ENCODE data around the gene AXDND1.

AXDND1 gene

GRCh38 chr1:179340918-179341317 is 24.9 kb upstream of the AXDND1 start:
- Histone ChIP-seq H3K36me3 (ENCODE audit: insufficient read depth, low read length) (peaks cover 61% of the 10 kb centered on the region), H4K20me1 (ENCODE audit: insufficient read depth, low read length) (no peaks in the 10 kb centered on the region), H3K9me3 (ENCODE audit: insufficient read depth, low read length, severe bottlenecking) (no peaks in the 10 kb centered on the region), H3K27me3 (ENCODE audit: insufficient read depth, low read length, poor library complexity) (no peaks in the 10 kb centered on the region), H2AFZ (ENCODE audit: low read depth, low read length) (no peak overlapping the region), H3K27ac (ENCODE audit: low read length) (no peak overlapping the region), H3K4me3 (ENCODE audit: low read depth in 1 of 2, low read length in 2 of 2) (no peak overlapping the region), H3K9ac (ENCODE audit: low read depth, low read length) (no peak overlapping the region), H3K4me2 (ENCODE audit: insufficient read depth, low read length) (no peak overlapping the region), H3K79me2 (ENCODE audit: insufficient read depth, low read length) (no peaks in the 10 kb centered on the region), H3K4me1 (ENCODE audit: insufficient read depth, low read length) (no peaks in the 10 kb centered on the region)
- TF ChIP-seq, protein P1, sequence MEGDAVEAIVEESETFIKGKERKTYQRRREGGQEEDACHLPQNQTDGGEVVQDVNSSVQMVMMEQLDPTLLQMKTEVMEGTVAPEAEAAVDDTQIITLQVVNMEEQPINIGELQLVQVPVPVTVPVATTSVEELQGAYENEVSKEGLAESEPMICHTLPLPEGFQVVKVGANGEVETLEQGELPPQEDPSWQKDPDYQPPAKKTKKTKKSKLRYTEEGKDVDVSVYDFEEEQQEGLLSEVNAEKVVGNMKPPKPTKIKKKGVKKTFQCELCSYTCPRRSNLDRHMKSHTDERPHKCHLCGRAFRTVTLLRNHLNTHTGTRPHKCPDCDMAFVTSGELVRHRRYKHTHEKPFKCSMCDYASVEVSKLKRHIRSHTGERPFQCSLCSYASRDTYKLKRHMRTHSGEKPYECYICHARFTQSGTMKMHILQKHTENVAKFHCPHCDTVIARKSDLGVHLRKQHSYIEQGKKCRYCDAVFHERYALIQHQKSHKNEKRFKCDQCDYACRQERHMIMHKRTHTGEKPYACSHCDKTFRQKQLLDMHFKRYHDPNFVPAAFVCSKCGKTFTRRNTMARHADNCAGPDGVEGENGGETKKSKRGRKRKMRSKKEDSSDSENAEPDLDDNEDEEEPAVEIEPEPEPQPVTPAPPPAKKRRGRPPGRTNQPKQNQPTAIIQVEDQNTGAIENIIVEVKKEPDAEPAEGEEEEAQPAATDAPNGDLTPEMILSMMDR (IDR thresholded peaks at IDR 0.05; ENCODE audit: borderline replicate concordance, extremely low read depth, low read length, poor library complexity, severe bottlenecking): no peak
- TF ChIP-seq EZH2 (IDR thresholded peaks at IDR 0.05; ENCODE audit: borderline replicate concordance, low read depth, low read length, severe bottlenecking): no peak
- ATAC-seq (ENCODE audit: insufficient read depth, low read depth): no peak
- no peak for DNase-seq

DNA sequence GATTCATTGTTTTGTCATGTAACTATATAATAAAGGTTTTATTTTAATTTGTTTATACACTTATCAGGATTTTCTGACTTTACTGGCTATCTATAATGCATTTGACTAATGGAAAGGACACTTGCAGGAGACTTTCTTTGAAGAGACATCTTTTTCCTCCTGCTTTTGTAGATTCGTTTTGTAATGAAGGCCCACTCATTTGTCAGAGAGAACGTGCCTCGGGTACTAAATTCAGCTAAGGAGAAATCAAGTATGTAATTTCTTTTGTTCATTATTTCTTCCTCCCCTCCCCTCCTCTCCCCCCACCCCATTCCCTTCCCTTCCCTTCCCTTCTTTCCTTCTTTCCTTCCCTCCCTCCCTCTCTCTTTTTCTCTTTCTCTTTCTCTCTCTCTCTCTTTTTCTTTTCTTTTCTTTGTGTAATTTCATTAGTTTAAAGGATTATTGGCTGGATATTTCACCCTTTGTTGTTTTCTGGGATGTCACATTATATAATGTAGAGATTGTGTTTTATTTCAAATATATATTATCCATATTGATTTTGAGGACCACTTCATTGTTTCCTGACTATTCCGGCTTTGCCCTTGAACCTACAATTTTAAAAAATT is 23.7 kb upstream of the AXDND1 start:
- DNase-seq: no peak
- H3K4me2 ChIP-seq (ENCODE audit: insufficient read depth, low read length): no peak overlapping the region
- TF ChIP-seq EZH2 (IDR thresholded peaks at IDR 0.05; ENCODE audit: borderline replicate concordance, low read depth, low read length, severe bottlenecking): no peak
- TF ChIP-seq, protein P1 (IDR thresholded peaks at IDR 0.05; ENCODE audit: borderline replicate concordance, extremely low read depth, low read length, poor library complexity, severe bottlenecking): no peak
- H3K27ac ChIP-seq (ENCODE audit: low read length): no peak overlapping the region
- no peaks in the 10 kb centered on the region for H3K9me3 ChIP-seq (ENCODE audit: insufficient read depth, low read length, severe bottlenecking)
- H3K9ac ChIP-seq (ENCODE audit: low read depth, low read length): no peak overlapping the region
- no peaks in the 10 kb centered on the region for H4K20me1 ChIP-seq (ENCODE audit: insufficient read depth, low read length)
- no peak overlapping the region for H2AFZ ChIP-seq (ENCODE audit: low read depth, low read length)
- no peaks in the 10 kb centered on the region for H3K4me1 ChIP-seq (ENCODE audit: insufficient read depth, low read length)
- no peaks in the 10 kb centered on the region for H3K79me2 ChIP-seq (ENCODE audit: insufficient read depth, low read length)
- H3K27me3 ChIP-seq (ENCODE audit: insufficient read depth, low read length, poor library complexity): no peaks in the 10 kb centered on the region
- ATAC-seq (ENCODE audit: insufficient read depth, low read depth): no peak
- H3K4me3 ChIP-seq (ENCODE audit: low read depth in 1 of 2, low read length in 2 of 2): no peak overlapping the region
- peaks cover 65% of the 10 kb centered on the region for H3K36me3 ChIP-seq (ENCODE audit: insufficient read depth, low read length)

- no peaks in the 10 kb centered on the region for H3K27me3 ChIP-seq (ENCODE audit: insufficient read depth, low read length, poor library complexity)
- no peaks in the 10 kb centered on the region for H3K9me3 ChIP-seq (ENCODE audit: insufficient read depth, low read length, severe bottlenecking)
- no peak overlapping the region for H3K27ac ChIP-seq (ENCODE audit: low read length)
- H3K79me2 ChIP-seq (ENCODE audit: insufficient read depth, low read length): no peaks in the 10 kb centered on the region
- H4K20me1 ChIP-seq (ENCODE audit: insufficient read depth, low read length): no peaks in the 10 kb centered on the region
- no peak for DNase-seq
- no peak overlapping the region for H3K4me2 ChIP-seq (ENCODE audit: insufficient read depth, low read length)
- peaks cover 67% of the 10 kb centered on the region for H3K36me3 ChIP-seq (ENCODE audit: insufficient read depth, low read length)
- ATAC-seq (ENCODE audit: insufficient read depth, low read depth): no peak
- no peak overlapping the region for H2AFZ ChIP-seq (ENCODE audit: low read depth, low read length)
- H3K4me3 ChIP-seq (ENCODE audit: low read depth in 1 of 2, low read length in 2 of 2): no peak overlapping the region
- no peak overlapping the region for H3K9ac ChIP-seq (ENCODE audit: low read depth, low read length)
- H3K4me1 ChIP-seq (ENCODE audit: insufficient read depth, low read length): no peaks in the 10 kb centered on the region
- no peak for TF ChIP-seq EZH2 (IDR thresholded peaks at IDR 0.05; ENCODE audit: borderline replicate concordance, low read depth, low read length, severe bottlenecking)
- TF ChIP-seq, protein P1 (IDR thresholded peaks at IDR 0.05; ENCODE audit: borderline replicate concordance, extremely low read depth, low read length, poor library complexity, severe bottlenecking): no peak
Measured at GRCh38 chr1:179342740-179343404, 22.9 kb upstream of the AXDND1 start.

Data from DND-41 (cell line).